Prostate gland (tissue), 2 donors: ENCODE data around the gene C11orf58. TPM values are rescaled to one million over a fixed set of nuclear protein-coding genes. Genes with fewer than 3 reads are reported as not detected.

Experiments used
- DNase-seq: peaks from one replicate; pipeline ENCODE4 v3.0.0-alpha.2; 2019; ENCODE audit warnings: low spot score
- H3K27ac ChIP-seq, 2 donors: fragments of 200-600 bp; sonication (generic); 2 replicates each; pipeline ENCODE4 v1.5.1; 2017 to 2019
- H3K27me3 ChIP-seq: fragments of 200-600 bp; sonication (generic); replicated peaks from 2 replicates; pipeline ENCODE4 v1.5.1; 2019; ENCODE audit not compliant: insufficient read depth
- H3K36me3 ChIP-seq, 2 donors: fragments of 200-600 bp; sonication (generic); 1 replicate in 1 of 2; 2 replicates in 1 of 2; pipeline versions ENCODE4 v1.5.1 to v1.8.1; 2017 to 2019
- H3K4me1 ChIP-seq: fragments of 200-600 bp; sonication (generic); replicated peaks from 2 replicates; pipeline ENCODE4 v1.5.1; 2019
- H3K4me3 ChIP-seq, 2 donors: fragments of 200-600 bp; sonication (generic); 2 replicates each; pipeline ENCODE4 v1.5.1; 2017 to 2019
- H3K9me3 ChIP-seq: fragments of 200-600 bp; sonication (generic); 2 replicates; pipeline ENCODE4 v1.5.1; 2017
- POLR2A ChIP-seq: fragments of 450-650 bp; IDR thresholded peaks from one replicate; pipeline ENCODE4 v1.6.1; 2016; ENCODE audit warnings: antibody characterized with exemption, mild to moderate bottlenecking
- POLR2AphosphoS5 ChIP-seq: sonication (generic); formaldehyde crosslinking; IDR thresholded peaks from one replicate; pipeline ENCODE4 v1.6.1; 2017; ENCODE audit warnings: antibody characterized with exemption
- WGBS: methylation state at CpG from one replicate; pipeline ENCODE4 v1.1.5; 2018; 5-methylcytosine and 5-hydroxymethylcytosine counted together
- intact Hi-C: fragments of 100-400 bp; cut with DNase I; formaldehyde crosslinking; loops from one replicate; pipeline ENCODE4 v1.14.2; 2022
- total RNA-seq, 2 donors: library from RNA; depleted of rRNA; stranded (reverse); fragments of >200 nt; gene quantifications; one replicate each; pipeline ENCODE4 v1.1.0, GENCODE V29; 2016
- TF ChIP-seq, protein P1 (sequence below), 4 experiments: fragments of 200-600 bp in 2 of 4; fragments of 450-650 bp in 2 of 4; sonication (generic) in 2 of 4; IDR thresholded peaks; 1 replicate in 3 of 4; 2 replicates in 1 of 4; pipeline ENCODE4 v1.5.1; 2016 to 2019; ENCODE audit warnings: antibody characterized with exemption in 4 of 4, mild to moderate bottlenecking in 2 of 4, moderate library complexity in 2 of 4

Gene C11orf58
- total RNA-seq, 2 donors from 2014 or later, result 128 to 171 TPM

DNA sequence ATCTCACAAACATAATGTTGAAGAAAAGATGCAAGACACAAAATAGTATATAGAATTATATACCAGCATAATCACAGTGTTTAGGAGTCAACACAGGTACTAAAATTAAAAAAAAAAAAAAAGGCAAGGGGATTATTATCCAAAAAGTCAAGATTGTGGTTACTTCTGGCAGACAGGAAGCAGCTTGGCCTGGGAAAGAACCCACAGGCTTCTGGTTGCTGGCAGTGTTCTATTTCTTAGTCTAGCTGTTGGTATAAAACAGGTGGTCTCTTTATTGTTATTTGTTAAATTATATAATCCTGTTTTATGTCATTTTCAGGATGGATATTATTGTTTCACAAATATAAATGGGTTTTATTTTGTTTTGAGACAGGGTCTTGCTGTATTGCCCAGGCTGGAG is 54.0 kb downstream of the C11orf58 start:
- Histone ChIP-seq H3K4me1 (no peaks in the 10 kb centered on the region), H3K9me3 (no peaks in the 10 kb centered on the region), H3K27me3 (no peaks in the 10 kb centered on the region), H3K36me3 (no peaks in the 10 kb centered on the region), H3K4me3 (no peak overlapping the region), H3K27ac (no peak overlapping the region)
- no peak for TF ChIP-seq POLR2AphosphoS5
- TF ChIP-seq POLR2A, result no peak
- TF ChIP-seq, protein P1, sequence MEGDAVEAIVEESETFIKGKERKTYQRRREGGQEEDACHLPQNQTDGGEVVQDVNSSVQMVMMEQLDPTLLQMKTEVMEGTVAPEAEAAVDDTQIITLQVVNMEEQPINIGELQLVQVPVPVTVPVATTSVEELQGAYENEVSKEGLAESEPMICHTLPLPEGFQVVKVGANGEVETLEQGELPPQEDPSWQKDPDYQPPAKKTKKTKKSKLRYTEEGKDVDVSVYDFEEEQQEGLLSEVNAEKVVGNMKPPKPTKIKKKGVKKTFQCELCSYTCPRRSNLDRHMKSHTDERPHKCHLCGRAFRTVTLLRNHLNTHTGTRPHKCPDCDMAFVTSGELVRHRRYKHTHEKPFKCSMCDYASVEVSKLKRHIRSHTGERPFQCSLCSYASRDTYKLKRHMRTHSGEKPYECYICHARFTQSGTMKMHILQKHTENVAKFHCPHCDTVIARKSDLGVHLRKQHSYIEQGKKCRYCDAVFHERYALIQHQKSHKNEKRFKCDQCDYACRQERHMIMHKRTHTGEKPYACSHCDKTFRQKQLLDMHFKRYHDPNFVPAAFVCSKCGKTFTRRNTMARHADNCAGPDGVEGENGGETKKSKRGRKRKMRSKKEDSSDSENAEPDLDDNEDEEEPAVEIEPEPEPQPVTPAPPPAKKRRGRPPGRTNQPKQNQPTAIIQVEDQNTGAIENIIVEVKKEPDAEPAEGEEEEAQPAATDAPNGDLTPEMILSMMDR (IDR thresholded peaks at IDR 0.05), result no peak
- intact Hi-C loops, result loop anchor here (10.0 kb wide), 1 partner anchor 142 kb away; no protein-coding TSS in a partner anchor
- no peak for DNase-seq

GRCh38 chr11:16793009-16793408 is 54.6 kb downstream of the C11orf58 start:
- Histone ChIP-seq H3K36me3 (no peaks in the 10 kb centered on the region), H3K4me3 (no peak overlapping the region), H3K9me3 (no peaks in the 10 kb centered on the region), H3K27ac (no peak overlapping the region), H3K27me3 (no peaks in the 10 kb centered on the region), H3K4me1 (no peaks in the 10 kb centered on the region)
- TF ChIP-seq POLR2A (no peak), POLR2AphosphoS5 (no peak)
- 82% methylated on average over 3 of the region's 3 CpGs for WGBS
- intact Hi-C loops, result loop anchor here (10.0 kb wide), 1 partner anchor 142 kb away; no protein-coding TSS in a partner anchor
- no peak for DNase-seq

DNA sequence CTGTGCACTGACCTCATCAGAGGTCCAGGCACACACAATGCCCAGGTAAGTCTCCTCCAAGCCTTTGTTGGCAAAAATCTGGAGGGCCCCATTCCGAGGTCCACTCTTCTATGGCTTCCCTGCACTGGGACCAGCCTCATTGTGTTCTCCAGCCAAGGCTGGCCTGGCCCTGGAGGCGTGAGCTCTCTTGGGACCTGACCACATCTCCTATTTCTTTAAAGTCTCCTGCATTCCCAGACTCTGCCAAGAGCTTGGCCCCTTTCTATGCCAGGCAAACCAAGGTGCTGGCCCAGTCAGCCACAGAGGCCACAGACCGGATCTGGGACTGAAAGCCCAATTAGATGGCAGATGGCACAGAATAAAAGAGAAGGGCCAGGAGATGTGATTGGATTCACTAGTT is 55.1 kb downstream of the C11orf58 start:
- Histone ChIP-seq H3K36me3 (no peaks in the 10 kb centered on the region), H3K27ac (no peak overlapping the region), H3K4me1 (no peaks in the 10 kb centered on the region), H3K27me3 (no peaks in the 10 kb centered on the region), H3K4me3 (no peak overlapping the region), H3K9me3 (no peaks in the 10 kb centered on the region)
- DNase-seq, result no peak
- intact Hi-C loops, result loop anchor here (10.0 kb wide), 1 partner anchor 141 kb away; no protein-coding TSS in a partner anchor
- 91% methylated on average over 3 of the region's 3 CpGs for WGBS
- TF ChIP-seq, protein P1 (IDR thresholded peaks at IDR 0.05), result no peak
- TF ChIP-seq POLR2AphosphoS5, result no peak
- TF ChIP-seq POLR2A, result no peak

DNA sequence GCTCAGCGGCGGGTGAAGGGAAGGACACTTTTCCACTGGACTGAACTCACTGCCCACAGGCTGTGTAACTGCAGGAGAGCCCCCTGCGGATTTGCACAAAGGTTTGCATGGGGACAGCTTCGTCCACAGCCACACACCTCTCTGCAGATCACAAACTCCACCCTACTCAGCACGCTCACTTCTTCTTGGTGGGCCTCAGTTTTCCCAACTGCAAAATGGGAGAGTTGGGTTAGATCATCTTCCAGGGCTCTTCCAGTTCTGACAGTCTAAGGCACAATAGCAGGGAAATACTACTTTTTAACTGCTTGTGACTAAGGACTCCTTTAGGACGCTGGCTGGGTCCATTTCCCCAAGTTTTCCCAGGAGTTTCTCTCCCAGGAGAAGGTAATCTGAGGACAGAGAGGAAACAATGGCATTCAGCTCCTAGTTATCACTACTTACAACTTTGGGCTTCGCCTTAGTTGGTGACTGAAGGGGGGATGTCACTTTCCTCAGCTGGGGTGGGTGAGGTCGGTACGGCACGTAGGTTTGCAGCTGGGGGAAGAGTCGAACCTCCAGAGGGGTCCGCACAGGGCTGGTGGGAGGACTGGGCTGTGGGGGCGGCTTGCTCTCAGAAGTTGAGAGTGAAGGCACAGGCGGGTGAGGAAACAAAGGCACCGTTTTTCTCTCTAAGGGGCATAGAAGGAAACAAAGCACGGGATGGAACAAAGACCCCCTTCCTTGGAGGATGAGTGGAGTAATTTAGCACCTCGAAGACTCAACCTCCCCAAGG is 55.8 kb downstream of the C11orf58 start:
- 90% methylated on average over 17 of the region's 17 CpGs for WGBS
- no peaks in the 10 kb centered on the region for H3K9me3 ChIP-seq
- no peaks in the 10 kb centered on the region for H3K4me1 ChIP-seq
- TF ChIP-seq POLR2AphosphoS5, result no peak
- TF ChIP-seq POLR2A, result no peak
- TF ChIP-seq, protein P1 (IDR thresholded peaks at IDR 0.05), result no peak
- intact Hi-C loops, result loop anchor here (10.0 kb wide), 1 partner anchor 141 kb away; no protein-coding TSS in a partner anchor
- H3K27me3 ChIP-seq, result no peaks in the 10 kb centered on the region
- no peak overlapping the region for H3K27ac ChIP-seq
- no peaks in the 10 kb centered on the region for H3K36me3 ChIP-seq
- no peak overlapping the region for H3K4me3 ChIP-seq
- DNase-seq, result no peak

DNA sequence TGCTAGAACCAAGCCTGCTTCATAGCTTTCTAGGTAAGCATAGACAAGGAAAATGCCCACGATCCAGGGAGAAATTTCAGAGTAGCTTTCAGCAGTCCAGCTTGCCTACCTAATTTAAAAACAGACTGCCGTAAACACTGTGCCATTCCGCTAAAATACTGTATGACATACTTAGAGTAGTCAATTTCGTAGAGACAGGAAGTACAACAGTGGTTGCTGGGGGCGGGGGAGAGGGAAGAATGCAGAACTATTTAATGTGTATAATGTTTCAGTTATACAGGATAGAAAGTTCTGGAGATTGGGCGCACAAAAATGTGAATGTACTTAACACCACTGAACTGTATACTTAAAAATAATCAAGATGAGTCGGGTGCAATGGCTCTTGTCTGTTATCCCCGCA is 56.7 kb downstream of the C11orf58 start:
- Histone ChIP-seq H3K4me3 (no peak overlapping the region), H3K9me3 (no peaks in the 10 kb centered on the region), H3K36me3 (no peaks in the 10 kb centered on the region), H3K27me3 (no peaks in the 10 kb centered on the region), H3K27ac (no peak overlapping the region), H3K4me1 (no peaks in the 10 kb centered on the region)
- no peak for DNase-seq
- TF ChIP-seq, protein P1 (IDR thresholded peaks at IDR 0.05), result no peak
- TF ChIP-seq POLR2A (no peak), POLR2AphosphoS5 (no peak)
- 86% methylated on average over 8 of the region's 8 CpGs for WGBS
- intact Hi-C loops, result loop anchor here (10.0 kb wide), 1 partner anchor 140 kb away; no protein-coding TSS in a partner anchor
